Measurements from ENCODE around the gene CBY3. TPM values are rescaled to one million over a fixed set of nuclear protein-coding genes. Genes with fewer than 3 reads are reported as not detected.

CBY3 gene
- total and polyA plus RNA-seq, 2 donors (not counting 1 experiment from before 2014, with no cell fraction given) = 0.13 to 0.37 TPM

GRCh38 chr5:179698935-179699615 lies 18.2 kb upstream of the CBY3 start, which contains the start of gene CANX:
CANX (plus strand) TSS chr5:179698967; CDS start chr5:179705682, 6,715 bp downstream.
- Histone ChIP-seq H3K4me2 (replicated peaks; ENCODE audit: low read depth, low read length, poor library complexity, severe bottlenecking) (peak within 1 kb of the TSS; percentile 94), H2AFZ (ENCODE audit: insufficient read depth, low read depth, low read length, poor library complexity, severe bottlenecking) (peak within 1 kb of the TSS; percentile 97), H3K9me3 (ENCODE audit: control extremely low read depth in 1 of 3, control insufficient read depth in 2 of 3, insufficient read depth in 1 of 3, low read length in 2 of 3) (peaks cover 0 to 5% (median 0%) of the 10 kb centered on the region in 3 donors), H3K27ac (ENCODE audit: low read length in 2 of 2) (peak within 1 kb of the TSS; percentile 92 to 98), H3K4me1 (ENCODE audit: control insufficient read depth in 2 of 2, insufficient read depth in 2 of 2, low read length in 2 of 2) (peaks cover 16 to 32% of the 10 kb centered on the region in 2 donors), H3K9ac (ENCODE audit: low read length) (peak within 1 kb of the TSS; percentile 96), H3K79me2 (ENCODE audit: control insufficient read depth, insufficient read depth, low read length) (peaks cover 53% of the 10 kb centered on the region), H3K36me3 (replicated peaks in 1 of 2; ENCODE audit: control extremely low read depth in 1 of 2, control insufficient read depth in 1 of 2, extremely low read depth in 1 of 2, insufficient read depth in 2 of 2, low read length in 1 of 2) (peaks cover 2 to 6% of the 10 kb centered on the region in 2 experiments), H4K20me1 (ENCODE audit: control insufficient read depth, insufficient read depth, low read length, poor library complexity, severe bottlenecking) (peaks cover 27% of the 10 kb centered on the region), H3K4me3 (ENCODE audit: control extremely low read depth in 1 of 5, extremely low read depth in 1 of 5, insufficient read depth in 1 of 5, low read depth in 2 of 5, low read length in 4 of 5) (peak within 1 kb of the TSS; percentile 65 to 95 (median 90)), H3K27me3 (replicated peaks in 1 of 4; ENCODE audit: control extremely low read depth in 1 of 4, control insufficient read depth in 3 of 4, insufficient read depth in 4 of 4, low read length in 3 of 4) (no peaks in the 10 kb centered on the region)
- Mint-ChIP-seq H3K4me3 (peak within 1 kb of the TSS; percentile 99), H3K27me3 (no peaks in the 10 kb centered on the region), H3K4me1 (peaks cover 36% of the 10 kb centered on the region), H3K27ac (peak within 1 kb of the TSS; percentile 99), H3K9me3 (ENCODE audit: insufficient read depth) (no peaks in the 10 kb centered on the region)
- ChIA-PET POLR2A (no interaction called here), CTCF (no interaction called here)
- intact Hi-C loops (cut with micrococcal nuclease) = loop anchor here (1.0 to 10.0 kb wide), 10 partner anchors 21 to 1454 kb away; partner anchors contain the start of genes HNRNPH1, MAML1, RNF130 and TBC1D9B
- no peak for DNase-seq
- ATAC-seq (ENCODE audit: low read depth) = no peak
- under 1% methylated on average over 56 of the region's 58 CpGs for WGBS (ENCODE audit: insufficient coverage)
- TF ChIP-seq EZH2 (IDR thresholded peaks at IDR 0.05; ENCODE audit: borderline replicate concordance, insufficient read depth, low read depth, low read length, poor library complexity, severe bottlenecking) = no peak
- no peak for TF ChIP-seq CTCF (IDR thresholded peaks at IDR 0.05)
